Calu3 (cell line): Measurements from ENCODE around the gene HACD2. TPM values are rescaled to one million over a fixed set of nuclear protein-coding genes. Genes with fewer than 3 reads are reported as not detected.

Source experiments
- BruUV-seq: library from RNA; stranded (reverse); fragments of 400-500 nt; replicated peaks from 2 replicates; lab custom pipeline; 2021; lab: Mats Ljungman, UMichigan
- CTCF ChIA-PET: fragments of 300-600 bp; sonication (Branson Sonifier 250); formaldehyde crosslinking; loops from one replicate; lab custom pipeline; 2022; ENCODE audit warnings: antibody characterized with exemption; lab: Charles Lee
- DNase-seq: peaks from one replicate; pipeline ENCODE4 v3.0.0; 2022
- H3K27ac Mint-ChIP-seq: one replicate; pipeline ENCODE4 v1.8.0; 2022; ENCODE audit warnings: mixed read lengths; ENCODE audit not compliant: unreplicated experiment
- H3K27me3 Mint-ChIP-seq: one replicate; pipeline ENCODE4 v1.8.0; 2022; ENCODE audit warnings: mixed read lengths; ENCODE audit not compliant: unreplicated experiment
- H3K36me3 Mint-ChIP-seq: one replicate; pipeline ENCODE4 v1.8.0; 2022; ENCODE audit warnings: mild to moderate bottlenecking, moderate library complexity, mixed read lengths; ENCODE audit not compliant: insufficient read depth, unreplicated experiment
- H3K4me1 Mint-ChIP-seq: one replicate; pipeline ENCODE4 v1.8.0; 2022; ENCODE audit warnings: mild to moderate bottlenecking, low read depth, mixed read lengths; ENCODE audit not compliant: unreplicated experiment
- H3K4me3 Mint-ChIP-seq: one replicate; pipeline ENCODE4 v1.8.0; 2022; ENCODE audit warnings: mild to moderate bottlenecking, low read depth, moderate library complexity, mixed read lengths; ENCODE audit not compliant: unreplicated experiment
- H3K9me3 Mint-ChIP-seq: one replicate; pipeline ENCODE4 v1.8.0; 2022; ENCODE audit warnings: low read depth, mixed read lengths; ENCODE audit not compliant: unreplicated experiment
- CTCF ChIP-seq: fragments of 200-600 bp; IDR thresholded peaks from one replicate; pipeline ENCODE4 v1.8.0; 2022; ENCODE audit warnings: antibody characterized with exemption; ENCODE audit not compliant: unreplicated experiment
- intact Hi-C: fragments of 100-400 bp; cut with micrococcal nuclease; formaldehyde crosslinking; loops from one replicate; pipeline ENCODE4 v1.10.0; 2022; ENCODE audit not compliant: unreplicated experiment
- total RNA-seq: library from RNA; stranded (reverse); gene quantifications from 2 replicates; pipeline ENCODE4 v1.2.3, GENCODE V29; 2022

HACD2 gene
- total RNA-seq, 1 experiment from 2014 or later: 69.0 TPM

GRCh38 chr3:123444023-123444422 lies 140.8 kb downstream of the HACD2 start:
- H3K27me3 Mint-ChIP-seq: peaks cover 59% of the 10 kb centered on the region
- TF ChIP-seq CTCF: no peak

GRCh38 chr3:123442908-123443307 lies 141.9 kb downstream of the HACD2 start:
- Mint-ChIP-seq H3K9me3 (no peaks in the 10 kb centered on the region), H3K27ac (no peak overlapping the region), H3K4me1 (no peaks in the 10 kb centered on the region), H3K4me3 (no peak overlapping the region), H3K36me3 (peaks cover 5% of the 10 kb centered on the region), H3K27me3 (peaks cover 69% of the 10 kb centered on the region)
- TF ChIP-seq CTCF: no peak
- DNase-seq: no peak
- CTCF ChIA-PET: no interaction called here
- intact Hi-C loops: no loop called here
- BruUV-seq: no TSS peak

More at GRCh38 chr3:123444023-123444422, 140.8 kb downstream of the HACD2 start:
- Mint-ChIP-seq H3K4me3 (no peak overlapping the region), H3K9me3 (no peaks in the 10 kb centered on the region), H3K27ac (no peak overlapping the region), H3K4me1 (no peaks in the 10 kb centered on the region), H3K36me3 (peaks cover 5% of the 10 kb centered on the region)
- CTCF ChIA-PET: no interaction called here
- BruUV-seq: no TSS peak
- DNase-seq: no peak
- intact Hi-C loops: no loop called here

- no peak for DNase-seq
- H3K36me3 Mint-ChIP-seq: peaks cover 1% of the 10 kb centered on the region
- CTCF ChIA-PET: interaction anchor here (0.6 kb wide), 1 partner anchor 1114 kb away, joined by 4 read pairs; no protein-coding TSS in a partner anchor
- H3K27me3 Mint-ChIP-seq: peaks cover 72% of the 10 kb centered on the region
- no peaks in the 10 kb centered on the region for H3K9me3 Mint-ChIP-seq
- H3K4me1 Mint-ChIP-seq: no peaks in the 10 kb centered on the region
- no TSS peak for BruUV-seq
- no peak overlapping the region for H3K4me3 Mint-ChIP-seq
- no peak for TF ChIP-seq CTCF
- intact Hi-C loops: no loop called here
- H3K27ac Mint-ChIP-seq: no peak overlapping the region
Measured at GRCh38 chr3:123442125-123442524, 142.7 kb downstream of the HACD2 start.

Other genes starting within 250 kb of the HACD2 start
- 2.5 and 3.6 TPM in 2 replicates for gene ADCY5, start 136.0 kb downstream of the HACD2 start, total RNA-seq